Activated T-cell treated with anti-CD3 and anti-CD28 coated beads, Interleukin-2, amount 50 U/mL, for 72 hours (primary cell): Measurements from ENCODE around the gene KATNIP. TPM values are rescaled to one million over a fixed set of nuclear protein-coding genes. Genes with fewer than 3 reads are reported as not detected.

Experiments used
- ATAC-seq, 2 donors: fragments of 150-1000 bp; cut with Tn5 transposase; replicated peaks in 1 of 2; 2 replicates each; pipeline ENCODE4 v1.10.0; 2021; ENCODE audit warnings: moderate library complexity in 2 of 2, mild to moderate bottlenecking in 1 of 2
- DNase-seq, 2 donors: peaks; one replicate each; pipeline ENCODE4 v3.0.0; 2021 to 2022; ENCODE audit warnings: mixed read lengths in 1 of 2
- H3K27ac Mint-ChIP-seq: one replicate; pipeline ENCODE4 v1.8.0; 2022; ENCODE audit warnings: mild to moderate bottlenecking, moderate library complexity, mixed read lengths
- H3K27me3 Mint-ChIP-seq: one replicate; pipeline ENCODE4 v1.8.0; 2022; ENCODE audit warnings: low read depth, mixed read lengths
- H3K36me3 Mint-ChIP-seq, 2 donors: one replicate each; pipeline ENCODE4 v1.8.0; 2022; ENCODE audit warnings: mixed read lengths in 2 of 2, mild to moderate bottlenecking in 1 of 2; ENCODE audit not compliant: insufficient read depth in 2 of 2
- H3K4me1 Mint-ChIP-seq: one replicate; pipeline ENCODE4 v1.8.0; 2022; ENCODE audit warnings: low read depth, mixed read lengths
- H3K4me3 Mint-ChIP-seq, 2 donors: one replicate each; pipeline ENCODE4 v1.8.0; 2022; ENCODE audit warnings: mild to moderate bottlenecking in 2 of 2, mixed read lengths in 2 of 2, moderate library complexity in 2 of 2
- H3K9me3 Mint-ChIP-seq, 2 donors: one replicate each; pipeline ENCODE4 v1.8.0; 2022; ENCODE audit warnings: mixed read lengths in 2 of 2
- total RNA-seq, 2 donors: library from RNA; stranded (reverse); gene quantifications; one replicate each; pipeline ENCODE4 v1.2.3, GENCODE V29; 2022

The KATNIP gene
- total RNA-seq, 2 donors from 2014 or later: 14.8 to 15.1 TPM

- DNase-seq (no peak), ATAC-seq (no peak)
- Mint-ChIP-seq H3K9me3 (no peaks in the 10 kb centered on the region), H3K27me3 (no peaks in the 10 kb centered on the region), H3K36me3 (no peaks in the 10 kb centered on the region), H3K4me1 (no peaks in the 10 kb centered on the region), H3K27ac (no peak overlapping the region), H3K4me3 (no peak overlapping the region)
These were observed 22.8 kb downstream of the KATNIP start for GRCh38 chr16:27572711-27573110.

- ATAC-seq (no peak), DNase-seq (no peak)
- Mint-ChIP-seq H3K36me3 (peaks cover 0 to 2% of the 10 kb centered on the region in 2 donors), H3K27ac (no peak overlapping the region), H3K4me3 (no peak overlapping the region), H3K9me3 (no peaks in the 10 kb centered on the region), H3K4me1 (peaks cover 22% of the 10 kb centered on the region), H3K27me3 (no peaks in the 10 kb centered on the region)
These were observed 26.8 kb downstream of the KATNIP start for GRCh38 chr16:27576729-27577128.

GRCh38 chr16:27579087-27579980 is 29.4 kb downstream of the KATNIP start:
- peaks cover 22% of the 10 kb centered on the region for H3K4me1 Mint-ChIP-seq
- peak overlapping the region; percentile 13 to 64 for H3K4me3 Mint-ChIP-seq
- H3K27me3 Mint-ChIP-seq: no peaks in the 10 kb centered on the region
- peak; percentile 18 to 36 for ATAC-seq
- peaks cover 2 to 5% of the 10 kb centered on the region in 2 donors for H3K36me3 Mint-ChIP-seq
- H3K27ac Mint-ChIP-seq: peak overlapping the region; percentile 44
- DNase-seq: no peak
- no peaks in the 10 kb centered on the region for H3K9me3 Mint-ChIP-seq

- H3K4me1 Mint-ChIP-seq: peaks cover 22% of the 10 kb centered on the region
- no peaks in the 10 kb centered on the region for H3K9me3 Mint-ChIP-seq
- no peak for DNase-seq
- H3K4me3 Mint-ChIP-seq: no peak overlapping the region
- no peak for ATAC-seq
- H3K36me3 Mint-ChIP-seq: peaks cover 2 to 5% of the 10 kb centered on the region in 2 donors
- H3K27ac Mint-ChIP-seq: no peak overlapping the region
- H3K27me3 Mint-ChIP-seq: no peaks in the 10 kb centered on the region
These were observed 32.9 kb downstream of the KATNIP start for GRCh38 chr16:27582883-27583282.

GRCh38 chr16:27583634-27584033 is 33.7 kb downstream of the KATNIP start:
- no peak for ATAC-seq
- Mint-ChIP-seq H3K4me1 (peaks cover 15% of the 10 kb centered on the region), H3K9me3 (no peaks in the 10 kb centered on the region), H3K4me3 (no peak overlapping the region), H3K27ac (no peak overlapping the region), H3K36me3 (peaks cover 2 to 5% of the 10 kb centered on the region in 2 donors), H3K27me3 (no peaks in the 10 kb centered on the region)
- DNase-seq: no peak

- no peak for DNase-seq
- peaks cover under 1% of the 10 kb centered on the region for H3K4me1 Mint-ChIP-seq
- peaks cover 0 to 6% of the 10 kb centered on the region in 2 donors for H3K36me3 Mint-ChIP-seq
- H3K27me3 Mint-ChIP-seq: no peaks in the 10 kb centered on the region
- no peak for ATAC-seq
- H3K9me3 Mint-ChIP-seq: no peaks in the 10 kb centered on the region
- H3K4me3 Mint-ChIP-seq: no peak overlapping the region
- no peak overlapping the region for H3K27ac Mint-ChIP-seq
These were observed 35.3 kb downstream of the KATNIP start for GRCh38 chr16:27585200-27585599.

- Mint-ChIP-seq H3K4me1 (no peaks in the 10 kb centered on the region), H3K27me3 (no peaks in the 10 kb centered on the region), H3K9me3 (peaks cover 2 to 3% of the 10 kb centered on the region in 2 donors), H3K36me3 (peaks cover 0 to 8% of the 10 kb centered on the region in 2 donors), H3K4me3 (no peak overlapping the region), H3K27ac (no peak overlapping the region)
- ATAC-seq (no peak), DNase-seq (no peak)
These were observed 36.8 kb downstream of the KATNIP start for GRCh38 chr16:27586711-27587110.

- DNase-seq: no peak
- Mint-ChIP-seq H3K27ac (no peak overlapping the region), H3K4me3 (no peak overlapping the region)
These were observed 38.1 kb downstream of the KATNIP start for GRCh38 chr16:27588057-27588456.

GRCh38 chr16:27591837-27592236 is 41.9 kb downstream of the KATNIP start:
- Mint-ChIP-seq H3K36me3 (peaks cover 0 to 3% of the 10 kb centered on the region in 2 donors), H3K9me3 (peaks cover 2 to 3% of the 10 kb centered on the region in 2 donors), H3K4me3 (no peak overlapping the region), H3K27me3 (no peaks in the 10 kb centered on the region), H3K4me1 (no peaks in the 10 kb centered on the region), H3K27ac (no peak overlapping the region)
- DNase-seq (no peak), ATAC-seq (no peak)

More at GRCh38 chr16:27588057-27588456, 38.1 kb downstream of the KATNIP start:
- peaks cover 2 to 3% of the 10 kb centered on the region in 2 donors for H3K9me3 Mint-ChIP-seq
- no peak for ATAC-seq
- no peaks in the 10 kb centered on the region for H3K4me1 Mint-ChIP-seq
- peaks cover 0 to 3% of the 10 kb centered on the region in 2 donors for H3K36me3 Mint-ChIP-seq
- no peaks in the 10 kb centered on the region for H3K27me3 Mint-ChIP-seq

GRCh38 chr16:27595475-27595874 is 45.5 kb downstream of the KATNIP start:
- ATAC-seq: no peak

GRCh38 chr16:27595993-27596392 is 46.0 kb downstream of the KATNIP start:
- Mint-ChIP-seq H3K9me3 (no peaks in the 10 kb centered on the region), H3K4me3 (no peak overlapping the region), H3K27ac (no peak overlapping the region), H3K36me3 (no peaks in the 10 kb centered on the region), H3K4me1 (no peaks in the 10 kb centered on the region), H3K27me3 (no peaks in the 10 kb centered on the region)
- ATAC-seq (no peak), DNase-seq (no peak)

More at GRCh38 chr16:27595475-27595874, 45.5 kb downstream of the KATNIP start:
- H3K27me3 Mint-ChIP-seq: no peaks in the 10 kb centered on the region
- H3K4me3 Mint-ChIP-seq: no peak overlapping the region
- no peak overlapping the region for H3K27ac Mint-ChIP-seq
- peaks cover 2 to 3% of the 10 kb centered on the region in 2 donors for H3K9me3 Mint-ChIP-seq
- no peak for DNase-seq
- no peaks in the 10 kb centered on the region for H3K36me3 Mint-ChIP-seq
- no peaks in the 10 kb centered on the region for H3K4me1 Mint-ChIP-seq

- ATAC-seq (no peak), DNase-seq (no peak)
- no peaks in the 10 kb centered on the region for H3K36me3 Mint-ChIP-seq
- no peaks in the 10 kb centered on the region for H3K4me1 Mint-ChIP-seq
- no peaks in the 10 kb centered on the region for H3K9me3 Mint-ChIP-seq
- no peak overlapping the region for H3K4me3 Mint-ChIP-seq
- no peaks in the 10 kb centered on the region for H3K27me3 Mint-ChIP-seq
- no peak overlapping the region for H3K27ac Mint-ChIP-seq
These were observed 46.5 kb downstream of the KATNIP start for GRCh38 chr16:27596411-27596810.

- no peaks in the 10 kb centered on the region for H3K36me3 Mint-ChIP-seq
- no peak for DNase-seq
- no peaks in the 10 kb centered on the region for H3K4me1 Mint-ChIP-seq
- H3K9me3 Mint-ChIP-seq: no peaks in the 10 kb centered on the region
- H3K4me3 Mint-ChIP-seq: no peak overlapping the region
- no peaks in the 10 kb centered on the region for H3K27me3 Mint-ChIP-seq
- ATAC-seq: no peak
- H3K27ac Mint-ChIP-seq: no peak overlapping the region
These were observed 47.4 kb downstream of the KATNIP start for GRCh38 chr16:27597361-27597760.
